Adipocyte (in vitro differentiated cells): ENCODE results near the gene USP8.

Experiments
- DNase-seq: peaks from one replicate; pipeline ENCODE4 v3.0.0-alpha.2; 2015; ENCODE audit warnings: low read depth
- H3K27me3 ChIP-seq: replicated peaks from 2 replicates; pipeline ENCODE4 v1.7.0; 2013; ENCODE audit warnings: mild to moderate bottlenecking, low read length, moderate library complexity; ENCODE audit not compliant: control insufficient read depth, insufficient read depth
- H3K36me3 ChIP-seq: 2 replicates; pipeline ENCODE4 v1.7.0; 2013; ENCODE audit warnings: low read length, mild to moderate bottlenecking, moderate library complexity; ENCODE audit not compliant: control insufficient read depth, insufficient read depth, severe bottlenecking
- H3K4me1 ChIP-seq: 2 replicates; pipeline ENCODE4 v1.7.0; 2013; ENCODE audit warnings: mild to moderate bottlenecking, low read length, moderate library complexity; ENCODE audit not compliant: control insufficient read depth, insufficient read depth
- H3K4me3 ChIP-seq: 2 replicates; pipeline ENCODE4 v1.7.0; 2013; ENCODE audit warnings: mild to moderate bottlenecking, low read length, moderate library complexity
- H3K9ac ChIP-seq: 2 replicates; pipeline ENCODE4 v1.7.0; 2013; ENCODE audit warnings: mild to moderate bottlenecking, low read length, moderate library complexity
- H3K9me3 ChIP-seq: 2 replicates; pipeline ENCODE4 v1.7.0; 2013; ENCODE audit warnings: mild to moderate bottlenecking, low read length, moderate library complexity; ENCODE audit not compliant: control insufficient read depth

The USP8 gene

DNA sequence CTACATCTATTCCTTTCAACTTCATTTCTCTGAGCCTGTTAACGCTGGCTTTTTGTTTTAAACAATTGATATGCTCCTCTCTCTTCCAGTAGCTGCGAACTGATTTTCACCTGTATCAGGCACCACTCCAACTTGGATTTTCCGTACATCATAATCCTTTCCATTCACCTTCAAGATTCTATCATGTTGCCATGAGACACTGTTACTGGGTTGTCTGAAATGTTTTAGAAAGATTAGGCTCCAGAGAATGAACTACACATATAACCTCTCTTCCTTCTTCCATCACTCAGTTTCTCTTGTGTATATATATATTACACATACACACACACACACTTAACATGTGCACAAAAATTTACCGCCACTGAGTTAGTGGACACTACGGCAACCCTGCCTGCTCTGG is 122.4 kb downstream of the USP8 start, which contains the start of gene USP50:
Gene USP50 (minus strand): TSS at position 101 of the 400 bp plus-strand sequence. CDS start 141 bp downstream, outside the sequence.
- Histone ChIP-seq H3K36me3 (no peaks in the 10 kb centered on the region), H3K9me3 (no peaks in the 10 kb centered on the region), H3K4me3 (no peak within 1 kb of the TSS), H3K9ac (no peak within 1 kb of the TSS), H3K4me1 (peaks cover 20% of the 10 kb centered on the region), H3K27me3 (no peaks in the 10 kb centered on the region)
- DNase-seq: no peak

DNA sequence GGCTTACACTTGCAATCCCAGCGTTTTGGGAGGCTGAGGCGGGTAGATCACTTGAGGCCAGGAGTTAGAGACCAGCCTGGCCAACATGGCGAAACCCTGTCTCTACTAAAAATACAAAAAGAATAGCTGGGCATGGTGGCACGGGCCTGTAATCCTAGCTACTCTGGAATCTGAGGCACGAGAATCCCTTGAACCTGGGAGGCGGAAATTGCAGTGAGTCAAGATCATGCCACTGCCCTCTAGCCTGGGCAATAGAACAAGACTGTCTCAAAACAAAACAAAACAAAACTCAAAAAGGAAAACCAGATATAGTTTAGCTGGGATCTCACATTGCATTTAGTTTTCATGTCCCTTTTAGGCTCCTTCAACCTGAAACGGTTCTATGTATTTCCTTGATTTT is 125.1 kb downstream of the USP8 start:
- H3K9me3 ChIP-seq: no peaks in the 10 kb centered on the region
- H3K27me3 ChIP-seq: no peaks in the 10 kb centered on the region
- H3K9ac ChIP-seq: no peak overlapping the region
- no peak overlapping the region for H3K4me3 ChIP-seq
- peaks cover 2% of the 10 kb centered on the region for H3K36me3 ChIP-seq
- no peaks in the 10 kb centered on the region for H3K4me1 ChIP-seq
- DNase-seq: no peak

DNA sequence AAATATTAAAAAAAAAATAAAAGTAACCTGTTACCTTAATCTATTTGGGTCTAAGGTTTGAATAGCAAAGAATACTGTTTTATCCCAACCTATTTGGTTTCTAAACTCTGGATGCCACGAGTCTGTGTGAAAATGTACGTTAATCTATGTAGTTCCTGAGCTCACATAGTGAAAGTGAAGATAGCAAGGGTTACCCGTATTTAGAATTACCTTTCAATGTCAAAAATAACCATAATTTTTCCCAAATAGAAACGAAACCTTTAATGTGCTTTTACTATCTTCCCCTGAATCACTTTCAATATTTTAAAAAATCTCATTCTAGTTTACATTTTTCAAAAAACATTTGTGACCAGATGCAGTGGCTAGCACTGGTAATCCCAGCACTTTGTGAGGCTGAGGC is 128.0 kb downstream of the USP8 start:
- Histone ChIP-seq H3K27me3 (no peaks in the 10 kb centered on the region), H3K9me3 (no peaks in the 10 kb centered on the region), H3K4me3 (no peak overlapping the region), H3K4me1 (no peaks in the 10 kb centered on the region), H3K9ac (no peak overlapping the region), H3K36me3 (peaks cover 10% of the 10 kb centered on the region)
- no peak for DNase-seq

DNA sequence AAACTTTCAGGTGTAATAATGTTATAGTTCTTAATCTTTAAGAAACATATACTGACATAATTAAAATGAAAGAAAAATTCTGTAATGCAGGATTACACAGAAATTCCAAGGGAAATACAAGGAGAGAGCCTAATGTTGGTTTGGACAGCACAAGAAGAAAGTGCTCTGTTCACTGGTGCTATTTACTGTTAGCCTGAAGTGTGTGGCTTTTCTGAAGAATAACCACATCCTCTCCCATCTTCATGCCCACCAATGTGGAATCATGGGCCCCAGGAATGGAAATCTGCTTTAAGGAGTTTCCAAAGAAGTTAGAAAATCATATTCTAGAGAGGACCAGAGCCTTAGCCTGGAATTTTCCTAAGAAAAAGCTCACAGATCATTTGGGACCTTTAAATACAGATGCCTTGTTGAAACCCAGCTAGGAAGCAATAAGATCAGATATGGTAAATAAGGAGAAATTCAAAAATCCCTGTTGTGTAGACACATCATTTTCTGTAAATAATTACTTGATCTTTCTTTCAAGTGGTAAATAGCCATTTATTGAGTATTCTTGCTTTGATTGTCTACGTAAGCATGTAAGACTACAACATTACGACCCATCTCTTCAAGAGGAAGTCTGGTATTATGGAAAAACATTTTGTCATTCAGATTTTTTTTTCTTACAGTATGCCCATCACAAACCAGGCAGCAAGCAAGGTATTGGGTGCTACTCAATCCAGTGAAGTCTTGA is 132.6 kb downstream of the USP8 start:
- H3K4me1 ChIP-seq: no peaks in the 10 kb centered on the region
- no peak overlapping the region for H3K4me3 ChIP-seq
- no peaks in the 10 kb centered on the region for H3K9me3 ChIP-seq
- H3K9ac ChIP-seq: no peak overlapping the region
- peaks cover 45% of the 10 kb centered on the region for H3K36me3 ChIP-seq
- H3K27me3 ChIP-seq: no peaks in the 10 kb centered on the region
- no peak for DNase-seq

DNA sequence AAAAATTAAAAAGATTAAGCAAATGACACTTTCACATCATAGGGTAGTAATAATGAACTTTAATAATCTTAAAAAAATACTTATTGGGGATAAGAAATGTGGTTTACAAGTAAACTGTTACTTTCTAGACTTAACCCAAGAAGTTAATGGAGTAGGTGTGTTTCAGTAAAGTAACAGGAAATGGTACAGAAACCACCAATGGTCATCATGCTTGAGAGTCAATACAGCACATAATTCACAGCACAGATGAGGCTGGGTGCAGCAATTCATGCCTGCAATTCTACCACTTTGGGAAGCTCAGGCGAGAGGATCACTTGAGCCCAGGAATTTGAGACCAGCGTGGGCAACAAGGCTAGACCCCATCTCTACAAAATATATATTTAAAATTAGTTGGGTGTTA is 133.8 kb downstream of the USP8 start:
- H3K9ac ChIP-seq: no peak overlapping the region
- H3K36me3 ChIP-seq: peaks cover 49% of the 10 kb centered on the region

DNA sequence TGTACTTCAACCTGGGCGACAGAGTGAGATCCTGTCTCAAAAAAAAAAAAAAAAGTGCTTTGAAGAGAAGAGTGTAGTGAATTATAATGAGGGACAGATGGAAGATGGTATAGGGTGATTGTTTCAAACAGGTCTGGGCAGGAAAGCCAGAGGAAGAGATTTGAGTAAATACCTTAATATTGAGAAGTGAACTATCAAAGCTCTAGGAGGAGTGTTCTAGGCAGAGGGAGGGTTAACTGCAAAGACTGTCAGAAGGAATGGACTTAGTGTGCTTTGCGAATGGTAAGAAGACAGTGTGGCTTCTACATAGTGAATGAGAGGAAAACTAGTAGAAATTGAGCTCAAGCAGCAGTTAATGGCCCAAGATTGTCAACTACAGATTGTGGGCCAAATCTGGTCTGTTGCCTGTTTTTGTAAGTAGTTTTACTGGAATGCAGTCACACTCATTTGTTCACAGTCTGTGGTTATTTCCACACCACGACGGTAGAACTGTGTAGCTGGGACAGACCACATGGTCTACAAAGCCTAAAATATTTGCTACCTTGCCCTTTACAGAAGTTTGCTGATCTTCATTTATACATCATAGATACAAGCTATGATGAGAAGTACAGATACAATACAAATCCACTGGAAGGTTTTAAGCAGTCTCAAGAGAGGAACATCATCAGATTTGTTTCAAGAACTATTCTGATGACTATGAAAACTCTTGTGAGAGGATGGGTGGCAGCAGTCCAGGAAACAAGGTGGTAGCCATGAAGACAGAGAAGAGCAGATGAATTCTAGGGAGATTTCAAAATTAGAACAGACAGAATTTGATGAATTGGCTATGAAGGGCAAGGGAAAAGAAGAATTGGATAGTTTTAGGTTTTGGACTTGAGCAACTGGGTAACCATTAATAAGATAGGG is 138.8 kb downstream of the USP8 start:
- peaks cover 65% of the 10 kb centered on the region for H3K36me3 ChIP-seq
- H3K9me3 ChIP-seq: no peaks in the 10 kb centered on the region
- H3K9ac ChIP-seq: no peak overlapping the region
- no peak for DNase-seq
- peaks cover 9% of the 10 kb centered on the region for H3K4me1 ChIP-seq
- H3K4me3 ChIP-seq: no peak overlapping the region
- H3K27me3 ChIP-seq: no peaks in the 10 kb centered on the region

More for the DNA sequence above, 133.8 kb downstream of the USP8 start:
- DNase-seq: no peak
- no peak overlapping the region for H3K4me3 ChIP-seq
- H3K4me1 ChIP-seq: peaks cover 5% of the 10 kb centered on the region
- no peaks in the 10 kb centered on the region for H3K9me3 ChIP-seq
- no peaks in the 10 kb centered on the region for H3K27me3 ChIP-seq

DNA sequence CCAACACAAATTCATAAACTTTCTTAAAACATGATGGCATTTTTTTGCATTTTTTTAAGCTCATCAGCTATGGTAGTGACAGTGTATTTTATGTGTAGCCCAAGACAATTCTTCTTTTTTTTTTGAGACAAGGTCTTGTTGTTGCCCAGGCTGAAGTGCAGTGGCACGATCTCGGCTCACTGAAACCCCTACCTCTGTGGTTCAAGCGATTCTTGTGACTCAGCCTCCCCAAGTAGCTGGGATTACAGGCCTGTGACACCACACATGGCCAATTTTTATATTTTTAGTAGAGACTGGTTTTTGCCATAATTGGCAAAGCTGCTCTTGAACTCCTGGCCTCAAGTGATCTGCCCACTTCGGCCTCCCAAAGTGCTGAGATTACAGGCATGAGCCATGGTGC is 139.6 kb downstream of the USP8 start:
- no peak for DNase-seq
- no peak overlapping the region for H3K4me3 ChIP-seq
- H3K36me3 ChIP-seq: peaks cover 68% of the 10 kb centered on the region
- H3K27me3 ChIP-seq: no peaks in the 10 kb centered on the region
- no peaks in the 10 kb centered on the region for H3K9me3 ChIP-seq
- H3K9ac ChIP-seq: no peak overlapping the region
- peaks cover 9% of the 10 kb centered on the region for H3K4me1 ChIP-seq
